ENCODE measurements around the gene TMEM86B.
A peak's percentile ranks its signal among the peaks of the same experiment; 100 is the strongest.

Gene TMEM86B

DNA sequence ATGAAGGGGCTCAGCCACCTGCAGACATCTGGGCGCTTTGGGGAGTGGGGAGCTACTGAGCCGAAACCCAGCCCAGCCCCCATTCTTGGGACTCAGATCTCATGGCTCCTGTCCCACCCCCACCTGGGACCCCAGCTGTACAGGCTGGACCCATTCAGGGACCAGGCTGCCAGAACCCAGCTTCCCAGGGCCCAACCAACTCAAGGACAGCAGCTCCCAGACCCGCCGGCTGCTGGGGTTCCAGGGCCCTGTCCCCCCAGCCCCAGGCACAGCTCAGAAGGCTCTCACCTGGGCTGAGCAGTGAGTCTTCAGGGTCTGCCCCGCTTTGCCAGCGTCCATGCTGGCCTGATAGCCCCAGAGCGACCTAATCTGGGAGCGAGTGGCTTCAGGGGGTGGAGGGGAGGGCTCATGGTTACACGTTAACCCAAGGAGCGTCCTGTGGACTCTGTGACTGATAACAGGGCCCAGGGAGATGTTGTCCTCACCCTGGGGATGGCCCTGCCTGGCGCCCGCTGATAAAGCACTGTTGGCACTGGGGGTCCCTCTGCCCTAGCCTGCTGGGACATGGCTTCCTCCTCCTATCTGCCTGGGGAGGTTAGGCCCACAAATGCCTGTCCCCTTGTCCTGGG, at the start of gene TMEM86B:
Gene TMEM86B (minus strand): TSS at position 361 of the 629 bp plus-strand sequence. CDS start 22 bp downstream, at position 339.
- no peak for DNase-seq

- no peak for DNase-seq
Observed at GRCh38 chr19:55277494-55277893, 48.9 kb upstream of the TMEM86B start.

DNA sequence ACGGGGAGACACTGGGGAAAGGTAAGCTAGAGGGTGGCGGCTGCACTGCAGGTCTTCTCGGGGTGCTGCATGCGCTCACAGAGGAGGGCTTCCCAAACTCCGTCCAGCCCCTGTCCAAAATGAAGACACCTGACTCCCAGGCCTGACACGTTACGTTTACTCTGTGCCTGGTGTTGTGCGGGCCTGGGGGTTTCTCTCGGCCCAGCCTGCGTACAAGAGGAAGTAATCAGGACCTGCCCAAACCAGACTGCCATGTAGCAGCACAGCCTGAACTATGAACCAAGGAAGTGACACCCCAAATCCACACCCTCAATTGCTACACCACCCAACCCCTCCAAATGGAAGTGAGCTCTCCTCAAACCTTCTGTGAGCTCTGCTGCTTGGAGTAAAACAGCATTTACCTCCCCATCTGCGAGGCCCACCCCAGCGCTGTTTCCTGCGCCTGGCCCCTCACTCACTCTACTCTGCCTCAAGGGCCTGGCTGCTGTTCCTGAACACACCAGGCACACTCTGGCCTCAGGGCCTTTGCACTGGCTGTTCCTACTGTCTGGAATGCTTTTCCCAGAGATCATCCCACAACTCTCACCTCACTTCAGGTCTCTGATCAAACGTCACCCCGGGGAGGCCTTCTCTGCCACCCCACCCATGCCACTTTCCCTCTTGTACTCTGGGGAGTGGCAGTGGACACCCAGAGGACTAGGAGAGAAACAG, 48.3 kb upstream of the TMEM86B start:
- DNase-seq = no peak

GRCh38 chr19:55275851-55276719, 47.5 kb upstream of the TMEM86B start:
- no peak for DNase-seq

- no peak for DNase-seq
Observed at GRCh38 chr19:55273978-55274707, 45.6 kb upstream of the TMEM86B start.

DNA sequence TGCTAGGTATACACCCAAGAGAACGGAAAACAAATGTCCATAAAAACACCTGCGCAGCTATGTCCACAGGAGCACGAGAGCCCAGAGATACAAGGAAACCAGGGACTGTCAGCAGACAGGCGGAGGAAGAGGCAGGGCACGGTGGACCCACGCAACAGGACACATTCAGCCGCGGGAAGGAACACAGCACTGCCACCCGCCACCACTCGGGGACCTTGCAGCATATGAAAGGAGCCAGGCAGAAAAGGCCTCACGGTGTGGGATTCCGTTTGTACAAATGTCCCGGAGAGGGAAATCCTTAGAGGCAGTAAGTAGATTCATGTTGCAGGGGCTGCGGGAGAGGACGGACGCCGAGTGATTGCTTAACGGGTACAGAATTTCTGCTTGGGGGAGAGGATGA, 43.6 kb upstream of the TMEM86B start:
- no peak for DNase-seq

- no peak for DNase-seq
Observed at GRCh38 chr19:55270172-55270942, 41.8 kb upstream of the TMEM86B start.

DNA sequence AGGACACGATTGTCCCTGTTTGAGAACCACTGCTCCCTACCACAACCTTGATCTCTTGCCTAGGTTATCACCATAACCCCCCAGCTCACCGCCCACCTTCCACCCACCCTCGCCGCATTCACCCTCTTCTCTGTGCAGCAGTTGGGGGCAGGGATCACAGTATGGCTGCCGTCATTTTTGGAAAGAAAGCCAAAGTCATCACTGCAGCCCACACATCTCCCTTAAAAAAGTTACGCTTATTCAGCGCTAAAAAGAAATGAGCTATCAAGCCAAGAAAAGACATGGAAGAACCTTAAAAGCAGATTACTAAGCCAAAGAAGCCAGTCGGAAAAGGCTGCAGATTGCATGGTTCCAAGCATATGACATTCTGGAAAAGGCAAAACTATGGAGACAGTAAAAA, 40.7 kb upstream of the TMEM86B start:
- DNase-seq = no peak

GRCh38 chr19:55266840-55267239, 38.3 kb upstream of the TMEM86B start:
- DNase-seq = no peak

- no peak for DNase-seq
Observed at GRCh38 chr19:55266404-55266803, 37.8 kb upstream of the TMEM86B start.

DNA sequence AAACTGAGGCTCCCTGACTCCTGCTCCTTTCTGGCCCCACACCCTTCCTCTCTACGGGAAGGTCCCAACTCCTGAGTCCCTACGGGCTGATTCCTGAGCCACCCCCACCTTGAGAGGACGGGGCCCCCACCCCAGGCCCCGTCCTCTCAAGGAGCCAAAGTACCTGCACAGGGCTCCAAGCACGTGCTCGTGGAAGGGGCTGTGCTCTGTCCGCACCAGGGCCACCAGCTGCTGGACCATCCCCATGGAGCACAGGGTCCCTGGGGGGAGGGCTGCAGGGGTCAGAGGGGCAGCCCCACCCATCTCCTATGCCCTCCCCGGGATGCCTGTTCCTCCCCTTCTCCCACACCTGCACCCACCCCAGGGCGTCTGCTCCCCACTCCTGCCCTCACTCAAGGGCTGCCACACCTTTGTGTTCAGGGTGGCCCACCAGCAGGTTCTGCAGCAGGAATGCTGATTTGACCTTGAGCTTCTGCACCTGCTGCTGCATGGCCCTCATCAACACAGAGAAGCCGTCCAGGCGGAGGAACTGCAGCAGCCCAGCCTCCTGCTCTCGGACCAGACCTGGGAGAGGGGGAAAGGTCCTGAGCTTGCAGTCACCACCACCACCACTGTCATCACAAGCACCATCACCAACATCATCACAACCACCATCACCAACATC, 37.3 kb upstream of the TMEM86B start:
- DNase-seq = no peak

GRCh38 chr19:55265173-55265572, 36.6 kb upstream of the TMEM86B start:
- DNase-seq = no peak

DNA sequence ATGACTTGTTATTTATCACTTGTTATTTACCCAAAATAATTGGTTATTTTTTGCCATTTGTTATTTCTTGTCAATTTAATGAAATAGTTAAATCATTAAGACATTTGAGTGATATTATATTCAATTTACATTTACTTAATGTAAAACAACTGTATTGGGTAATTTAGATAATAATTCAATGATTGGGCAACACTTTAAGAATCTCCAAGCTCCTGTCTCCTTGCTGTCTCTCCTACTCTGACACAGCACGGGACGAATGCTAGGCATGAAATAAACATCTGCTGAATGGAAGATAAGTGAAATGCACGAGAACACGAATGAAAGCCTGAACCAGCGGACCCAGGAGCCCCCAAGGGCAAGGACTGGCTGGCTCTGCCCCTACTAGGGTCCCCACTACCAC, 36.0 kb upstream of the TMEM86B start:
- no peak for DNase-seq

GRCh38 chr19:55262359-55262758, 33.8 kb upstream of the TMEM86B start:
- DNase-seq = no peak

GRCh38 chr19:55261671-55262126, 33.1 kb upstream of the TMEM86B start:
- no peak for DNase-seq

DNA sequence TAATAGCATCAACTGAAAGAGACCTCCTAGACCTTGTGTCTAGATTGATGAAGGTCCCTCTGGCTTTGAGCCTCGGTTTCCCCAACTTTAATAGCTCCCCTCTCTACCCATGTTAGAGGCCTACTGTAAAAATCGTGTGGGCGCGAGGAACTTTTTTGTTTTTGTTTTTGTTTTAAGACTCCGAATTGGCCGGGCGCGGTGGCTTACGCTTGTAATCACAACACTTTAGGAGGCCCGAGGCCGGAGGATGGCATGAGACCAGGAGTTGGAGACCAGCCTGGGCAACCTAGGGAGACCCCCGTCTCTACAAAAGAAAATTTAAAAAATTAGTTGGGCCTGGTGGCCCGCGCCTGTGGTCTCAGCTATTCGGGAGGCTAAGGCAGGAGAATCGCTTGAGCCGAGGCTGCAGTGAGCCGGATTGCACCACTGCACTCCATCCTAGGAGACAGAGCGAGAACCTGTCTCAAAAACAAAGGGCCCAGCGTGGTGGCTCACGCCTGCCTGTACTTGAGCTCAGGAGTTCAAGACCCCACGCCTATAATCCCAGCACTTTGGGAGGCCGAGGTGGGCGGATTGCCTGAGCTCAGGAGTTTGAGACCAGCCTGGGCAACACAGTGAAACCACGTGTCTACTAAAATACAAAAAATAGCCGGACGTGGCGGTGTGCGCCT, 31.1 kb upstream of the TMEM86B start:
- no peak for DNase-seq

DNA sequence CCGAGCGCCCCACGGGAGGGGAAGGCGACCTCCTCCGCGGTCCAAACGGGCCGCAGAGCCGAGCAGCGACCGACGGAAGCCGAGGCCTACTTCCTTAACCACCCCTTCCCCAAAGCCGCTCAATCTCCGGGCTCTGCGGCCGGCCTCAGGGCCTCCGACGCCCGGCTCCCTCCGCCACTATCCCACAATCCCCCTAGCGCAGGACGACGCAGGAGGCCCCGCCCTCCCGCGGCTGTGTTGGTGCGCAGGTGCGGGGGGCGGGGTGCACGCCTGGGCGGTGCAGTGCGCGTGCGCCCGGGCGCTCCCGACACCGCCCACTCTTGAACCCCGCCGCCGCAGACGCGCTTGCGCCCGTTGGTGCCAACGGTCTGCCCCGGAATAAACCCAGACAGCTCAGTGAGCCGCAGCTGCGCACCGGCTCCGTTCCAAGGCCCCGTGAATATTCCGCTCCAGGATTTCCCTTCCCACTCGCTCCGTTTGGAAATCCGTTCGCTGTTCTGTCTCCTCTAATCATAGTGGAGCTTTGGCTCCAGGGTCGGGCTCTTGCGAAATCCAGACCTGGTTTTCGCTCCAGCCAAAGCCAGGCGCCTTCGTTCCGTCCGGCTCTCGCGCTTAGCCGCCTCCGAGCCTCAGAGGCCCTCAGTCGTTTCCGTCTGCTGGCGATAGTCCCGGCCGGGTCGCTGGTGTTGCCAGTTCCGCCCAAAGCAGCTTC, 30.4 kb upstream of the TMEM86B start, which contains the start of gene PPP6R1:
Gene PPP6R1 (minus strand): TSS at position 190 of the 712 bp plus-strand sequence. CDS start 11,914 bp downstream, outside the sequence.
- DNase-seq = peak; percentile 100

DNA sequence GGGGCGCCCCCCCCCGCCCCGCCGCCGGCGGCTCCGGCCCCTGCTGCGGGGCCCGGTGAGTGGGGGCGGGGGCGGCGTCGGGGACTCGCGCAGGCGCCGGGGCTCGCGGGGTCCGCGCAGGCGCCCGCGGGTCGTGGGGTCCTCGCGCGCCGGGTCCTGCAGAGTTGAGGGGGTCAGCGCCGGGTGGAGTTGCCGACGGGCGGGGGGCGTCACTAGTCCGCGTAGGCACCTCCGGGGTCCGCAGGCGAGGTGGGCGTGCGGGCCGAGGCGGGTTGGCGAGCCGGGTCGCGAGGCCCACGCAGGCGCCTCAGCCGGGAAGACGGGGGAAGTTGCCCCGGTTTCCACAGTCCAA, 29.9 kb upstream of the TMEM86B start:
- no peak for DNase-seq

DNA sequence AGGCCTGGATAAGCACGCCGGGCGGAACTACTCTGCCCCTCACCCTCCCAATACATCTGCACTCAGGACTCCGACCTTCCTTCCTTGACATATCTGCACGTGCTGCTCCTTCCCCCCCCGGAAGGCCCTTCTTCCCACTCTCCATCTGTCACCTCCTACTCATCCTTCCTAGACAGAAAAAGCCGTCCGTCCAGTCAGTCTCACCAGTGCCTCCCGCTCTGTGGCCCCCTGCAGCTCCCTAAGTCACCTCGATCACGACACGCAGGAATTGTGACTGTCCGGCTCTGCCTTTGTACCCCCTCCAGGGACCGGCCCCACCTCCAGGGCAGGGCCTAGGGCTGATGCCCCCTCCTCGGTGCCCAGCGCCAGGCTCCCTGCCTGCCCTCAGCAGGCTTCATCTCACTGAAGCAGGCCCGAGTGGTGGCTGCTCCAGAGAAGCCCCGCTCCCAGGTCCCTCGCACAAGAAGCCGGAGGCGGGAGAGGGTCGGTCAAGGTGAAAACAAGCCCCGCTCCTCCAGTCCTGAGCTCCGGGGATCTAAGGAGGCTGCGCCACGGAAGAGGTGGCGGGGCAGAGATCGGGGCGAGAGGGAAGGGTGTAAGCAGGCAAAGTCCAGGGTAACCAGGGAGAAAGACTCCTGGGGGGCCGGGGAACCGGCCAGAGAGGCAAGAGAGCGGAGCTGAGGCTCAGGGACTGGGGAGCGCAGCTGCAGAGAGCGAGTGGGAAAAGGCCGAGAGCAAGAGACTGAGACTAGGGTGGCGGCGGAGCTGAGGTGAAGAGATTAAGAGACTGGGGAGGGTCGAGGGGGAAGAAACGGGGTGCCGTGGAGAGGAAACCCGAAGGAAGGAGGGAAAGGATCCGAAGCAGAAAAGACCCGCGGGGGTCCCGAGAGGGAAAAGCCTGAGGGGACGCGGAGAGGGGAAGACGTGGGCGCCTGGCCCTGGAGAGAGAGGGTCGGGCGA, 29.2 kb upstream of the TMEM86B start:
- no peak for DNase-seq

Measured in NCI-H226 (cell line).